Testis (tissue), 2 donors: ENCODE measurements around the gene MAN1C1.

Experiments
- POLR2A ChIP-seq: fragments of 450-650 bp; IDR thresholded peaks from one replicate; pipeline ENCODE4 v1.6.1; 2017; ENCODE audit warnings: antibody characterized with exemption, mild to moderate bottlenecking, moderate library complexity
- TF ChIP-seq, protein P1 (sequence below), 3 experiments: fragments of 450-650 bp in 2 of 3; fragments of 200-600 bp in 1 of 3; sonication (generic) in 1 of 3; IDR thresholded peaks; one replicate each; pipeline ENCODE4 v1.5.1; 2016 to 2019; ENCODE audit warnings: antibody characterized with exemption in 3 of 3, mild to moderate bottlenecking in 2 of 3, moderate library complexity in 1 of 3

GRCh38 chr1:25806418-25806817, 189.8 kb downstream of the MAN1C1 start:
- no peak for TF ChIP-seq POLR2A
- TF ChIP-seq, protein P1, sequence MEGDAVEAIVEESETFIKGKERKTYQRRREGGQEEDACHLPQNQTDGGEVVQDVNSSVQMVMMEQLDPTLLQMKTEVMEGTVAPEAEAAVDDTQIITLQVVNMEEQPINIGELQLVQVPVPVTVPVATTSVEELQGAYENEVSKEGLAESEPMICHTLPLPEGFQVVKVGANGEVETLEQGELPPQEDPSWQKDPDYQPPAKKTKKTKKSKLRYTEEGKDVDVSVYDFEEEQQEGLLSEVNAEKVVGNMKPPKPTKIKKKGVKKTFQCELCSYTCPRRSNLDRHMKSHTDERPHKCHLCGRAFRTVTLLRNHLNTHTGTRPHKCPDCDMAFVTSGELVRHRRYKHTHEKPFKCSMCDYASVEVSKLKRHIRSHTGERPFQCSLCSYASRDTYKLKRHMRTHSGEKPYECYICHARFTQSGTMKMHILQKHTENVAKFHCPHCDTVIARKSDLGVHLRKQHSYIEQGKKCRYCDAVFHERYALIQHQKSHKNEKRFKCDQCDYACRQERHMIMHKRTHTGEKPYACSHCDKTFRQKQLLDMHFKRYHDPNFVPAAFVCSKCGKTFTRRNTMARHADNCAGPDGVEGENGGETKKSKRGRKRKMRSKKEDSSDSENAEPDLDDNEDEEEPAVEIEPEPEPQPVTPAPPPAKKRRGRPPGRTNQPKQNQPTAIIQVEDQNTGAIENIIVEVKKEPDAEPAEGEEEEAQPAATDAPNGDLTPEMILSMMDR (IDR thresholded peaks at IDR 0.05): no peak
